HG02840 (cell line): ENCODE measurements around the gene PSAP.

ENCODE experiments used
- ATAC-seq: cut with Tn5 transposase; IDR thresholded peaks from one replicate; pipeline ENCODE4 v1.9.1; 2021; ENCODE audit warnings: mild to moderate bottlenecking, moderate library complexity, moderate number of reproducible peaks; ENCODE audit not compliant: unreplicated experiment, low FRiP score

The PSAP gene

GRCh38 chr10:71846816-71847215 is 4.2 kb downstream of the PSAP start:
- ATAC-seq, result no peak

- no peak for ATAC-seq
Observed at GRCh38 chr10:71845410-71846405, 5.3 kb downstream of the PSAP start.

GRCh38 chr10:71844695-71845094 is 6.4 kb downstream of the PSAP start:
- no peak for ATAC-seq

- no peak for ATAC-seq
Observed at GRCh38 chr10:71844084-71844483, 7.0 kb downstream of the PSAP start.

- ATAC-seq, result no peak
Observed at GRCh38 chr10:71842856-71843686, 8.0 kb downstream of the PSAP start.

- ATAC-seq, result no peak
Observed at GRCh38 chr10:71842422-71842821, 8.6 kb downstream of the PSAP start.

GRCh38 chr10:71840958-71841335 is 10.1 kb downstream of the PSAP start:
- ATAC-seq, result no peak

GRCh38 chr10:71840177-71840957 is 10.7 kb downstream of the PSAP start:
- no peak for ATAC-seq

GRCh38 chr10:71838264-71839211 is 12.5 kb downstream of the PSAP start:
- ATAC-seq, result no peak

- no peak for ATAC-seq
Observed at GRCh38 chr10:71837098-71837827, 13.8 kb downstream of the PSAP start.

- peak; percentile 17 for ATAC-seq
Observed at GRCh38 chr10:71836596-71836974, 14.5 kb downstream of the PSAP start.

- peak; percentile 88 for ATAC-seq
Observed at GRCh38 chr10:71835671-71836595, 15.1 kb downstream of the PSAP start.

GRCh38 chr10:71834343-71834674 is 16.7 kb downstream of the PSAP start:
- no peak for ATAC-seq

GRCh38 chr10:71833451-71834342 is 17.4 kb downstream of the PSAP start:
- ATAC-seq, result no peak

- ATAC-seq, result no peak
Observed at GRCh38 chr10:71832967-71833366, 18.1 kb downstream of the PSAP start.

GRCh38 chr10:71831646-71832552 is 19.2 kb downstream of the PSAP start:
- ATAC-seq, result no peak
